Superior temporal gyrus (tissue), 1 donor: Measurements from ENCODE around the gene KLHL2.
"Not testable (repeated sequence)": the region's sequence is repeated elsewhere in the genome, so short reads cannot be mapped to it uniquely, and the experiment has no call there.

Experiments used
- DNase-seq: peaks from one replicate; pipeline ENCODE4 v3.0.0-alpha.2; 2016; ENCODE audit errors: extremely low spot score

The KLHL2 gene

GRCh38 chr4:165207431-165208220 lies at the start of gene KLHL2:
Gene KLHL2, plus strand, starts transcription at chr4:165207561. Its CDS starts 316 bp downstream, at chr4:165207877.
- peak; percentile 75 for DNase-seq

- no peak for DNase-seq
Observed at GRCh38 chr4:165158762-165159161, 48.6 kb upstream of the KLHL2 start.

GRCh38 chr4:165164257-165164656 lies 43.1 kb upstream of the KLHL2 start:
- no peak for DNase-seq

- not testable (repeated sequence) for DNase-seq
Observed at GRCh38 chr4:165166872-165167271, 40.5 kb upstream of the KLHL2 start.

- DNase-seq = no peak
Observed at GRCh38 chr4:165167650-165168049, 39.7 kb upstream of the KLHL2 start.

- DNase-seq = no peak
Observed at GRCh38 chr4:165170819-165171218, 36.5 kb upstream of the KLHL2 start.

- DNase-seq = not testable (repeated sequence)
Observed at GRCh38 chr4:165175470-165175869, 31.9 kb upstream of the KLHL2 start.

- DNase-seq = no peak
Observed at GRCh38 chr4:165175879-165176278, 31.5 kb upstream of the KLHL2 start.

GRCh38 chr4:165177725-165178666 lies 29.4 kb upstream of the KLHL2 start:
- DNase-seq = no peak

- no peak for DNase-seq
Observed at GRCh38 chr4:165184220-165184619, 23.1 kb upstream of the KLHL2 start.

- DNase-seq = not testable (repeated sequence)
Observed at GRCh38 chr4:165184998-165185397, 22.4 kb upstream of the KLHL2 start.

- DNase-seq = no peak
Observed at GRCh38 chr4:165185448-165185847, 21.9 kb upstream of the KLHL2 start.

- DNase-seq = peak; percentile 58
Observed at GRCh38 chr4:165190591-165191347, 16.6 kb upstream of the KLHL2 start.

- DNase-seq = peak; percentile 38
Observed at GRCh38 chr4:165191348-165191656, 16.1 kb upstream of the KLHL2 start.

GRCh38 chr4:165191814-165192499 lies 15.4 kb upstream of the KLHL2 start:
- peak; percentile 33 for DNase-seq

- no peak for DNase-seq
Observed at GRCh38 chr4:165192500-165192898, 14.9 kb upstream of the KLHL2 start.

GRCh38 chr4:165192956-165193355 lies 14.4 kb upstream of the KLHL2 start:
- DNase-seq = no peak

GRCh38 chr4:165194368-165194767 lies 13.0 kb upstream of the KLHL2 start:
- peak; percentile 32 for DNase-seq

GRCh38 chr4:165198329-165198728 lies 9.0 kb upstream of the KLHL2 start:
- no peak for DNase-seq

- no peak for DNase-seq
Observed at GRCh38 chr4:165199286-165199685, 8.1 kb upstream of the KLHL2 start.

GRCh38 chr4:165199722-165200121 lies 7.6 kb upstream of the KLHL2 start:
- DNase-seq = no peak
